ENCODE data around the gene CGB7. TPM values are rescaled to one million over a fixed set of nuclear protein-coding genes. Genes with fewer than 3 reads are reported as not detected.

The CGB7 gene
- total RNA-seq, 1 donor from 2014 or later, result not detected

DNA sequence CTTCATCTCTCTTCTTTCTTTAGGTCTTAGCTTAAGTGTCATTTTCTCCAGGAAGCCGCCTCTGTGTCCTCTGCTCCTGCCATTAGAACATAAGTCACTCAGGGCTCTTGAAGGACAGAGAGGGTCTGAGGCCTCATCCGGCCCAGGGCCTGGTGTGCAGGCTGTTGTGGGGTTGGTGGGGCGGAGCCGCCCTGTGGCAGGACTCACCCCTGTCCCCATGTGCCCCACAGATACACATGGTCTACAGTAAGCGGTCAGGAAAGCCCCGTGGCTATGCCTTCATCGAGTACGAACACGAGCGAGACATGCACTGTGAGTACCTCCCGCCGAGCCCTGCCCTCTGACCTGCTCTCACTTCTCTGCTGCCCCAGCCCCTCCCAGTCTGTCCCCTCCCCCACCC, 43.6 kb upstream of the CGB7 start:
- Mint-ChIP-seq H3K36me3 (ENCODE audit: unreplicated experiment) (peaks cover 42% of the 10 kb centered on the region), H3K27me3 (ENCODE audit: unreplicated experiment) (no peaks in the 10 kb centered on the region), H3K4me1 (ENCODE audit: unreplicated experiment) (peaks cover 9% of the 10 kb centered on the region), H3K9me3 (ENCODE audit: unreplicated experiment) (no peaks in the 10 kb centered on the region), H3K27ac (ENCODE audit: unreplicated experiment) (no peak overlapping the region), H3K4me3 (ENCODE audit: unreplicated experiment) (no peak overlapping the region)
- DNase-seq (ENCODE audit: extremely low spot score, unreplicated experiment), result no peak
- TF ChIP-seq, protein P1, sequence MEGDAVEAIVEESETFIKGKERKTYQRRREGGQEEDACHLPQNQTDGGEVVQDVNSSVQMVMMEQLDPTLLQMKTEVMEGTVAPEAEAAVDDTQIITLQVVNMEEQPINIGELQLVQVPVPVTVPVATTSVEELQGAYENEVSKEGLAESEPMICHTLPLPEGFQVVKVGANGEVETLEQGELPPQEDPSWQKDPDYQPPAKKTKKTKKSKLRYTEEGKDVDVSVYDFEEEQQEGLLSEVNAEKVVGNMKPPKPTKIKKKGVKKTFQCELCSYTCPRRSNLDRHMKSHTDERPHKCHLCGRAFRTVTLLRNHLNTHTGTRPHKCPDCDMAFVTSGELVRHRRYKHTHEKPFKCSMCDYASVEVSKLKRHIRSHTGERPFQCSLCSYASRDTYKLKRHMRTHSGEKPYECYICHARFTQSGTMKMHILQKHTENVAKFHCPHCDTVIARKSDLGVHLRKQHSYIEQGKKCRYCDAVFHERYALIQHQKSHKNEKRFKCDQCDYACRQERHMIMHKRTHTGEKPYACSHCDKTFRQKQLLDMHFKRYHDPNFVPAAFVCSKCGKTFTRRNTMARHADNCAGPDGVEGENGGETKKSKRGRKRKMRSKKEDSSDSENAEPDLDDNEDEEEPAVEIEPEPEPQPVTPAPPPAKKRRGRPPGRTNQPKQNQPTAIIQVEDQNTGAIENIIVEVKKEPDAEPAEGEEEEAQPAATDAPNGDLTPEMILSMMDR (IDR thresholded peaks at IDR 0.05), result no peak

DNA sequence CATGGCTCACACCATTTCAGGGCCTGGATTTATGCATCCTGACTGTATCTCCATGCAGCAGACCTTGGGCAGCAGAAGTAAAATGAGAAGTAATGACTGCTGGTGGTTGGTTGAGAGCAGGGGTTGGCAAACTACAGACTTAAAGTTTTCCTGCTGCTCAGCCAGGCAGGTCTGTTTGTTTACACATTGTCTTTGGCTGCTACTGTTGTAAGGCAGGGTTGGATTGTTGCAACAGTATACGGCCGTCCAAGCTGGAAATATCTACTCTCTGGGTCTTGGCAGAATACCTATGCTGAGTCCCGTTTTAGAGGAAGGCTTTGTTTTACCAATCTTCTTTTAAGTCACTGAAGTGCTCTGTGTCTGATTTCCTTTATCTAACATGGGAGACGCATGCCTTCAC, 41.2 kb upstream of the CGB7 start:
- TF ChIP-seq, protein P1 (IDR thresholded peaks at IDR 0.05), result no peak
- no peak overlapping the region for H3K4me3 Mint-ChIP-seq (ENCODE audit: unreplicated experiment)
- peaks cover 40% of the 10 kb centered on the region for H3K36me3 Mint-ChIP-seq (ENCODE audit: unreplicated experiment)
- H3K27me3 Mint-ChIP-seq (ENCODE audit: unreplicated experiment), result no peaks in the 10 kb centered on the region
- DNase-seq (ENCODE audit: extremely low spot score, unreplicated experiment), result no peak
- H3K27ac Mint-ChIP-seq (ENCODE audit: unreplicated experiment), result no peak overlapping the region
- H3K4me1 Mint-ChIP-seq (ENCODE audit: unreplicated experiment), result peaks cover 9% of the 10 kb centered on the region
- no peaks in the 10 kb centered on the region for H3K9me3 Mint-ChIP-seq (ENCODE audit: unreplicated experiment)

DNA sequence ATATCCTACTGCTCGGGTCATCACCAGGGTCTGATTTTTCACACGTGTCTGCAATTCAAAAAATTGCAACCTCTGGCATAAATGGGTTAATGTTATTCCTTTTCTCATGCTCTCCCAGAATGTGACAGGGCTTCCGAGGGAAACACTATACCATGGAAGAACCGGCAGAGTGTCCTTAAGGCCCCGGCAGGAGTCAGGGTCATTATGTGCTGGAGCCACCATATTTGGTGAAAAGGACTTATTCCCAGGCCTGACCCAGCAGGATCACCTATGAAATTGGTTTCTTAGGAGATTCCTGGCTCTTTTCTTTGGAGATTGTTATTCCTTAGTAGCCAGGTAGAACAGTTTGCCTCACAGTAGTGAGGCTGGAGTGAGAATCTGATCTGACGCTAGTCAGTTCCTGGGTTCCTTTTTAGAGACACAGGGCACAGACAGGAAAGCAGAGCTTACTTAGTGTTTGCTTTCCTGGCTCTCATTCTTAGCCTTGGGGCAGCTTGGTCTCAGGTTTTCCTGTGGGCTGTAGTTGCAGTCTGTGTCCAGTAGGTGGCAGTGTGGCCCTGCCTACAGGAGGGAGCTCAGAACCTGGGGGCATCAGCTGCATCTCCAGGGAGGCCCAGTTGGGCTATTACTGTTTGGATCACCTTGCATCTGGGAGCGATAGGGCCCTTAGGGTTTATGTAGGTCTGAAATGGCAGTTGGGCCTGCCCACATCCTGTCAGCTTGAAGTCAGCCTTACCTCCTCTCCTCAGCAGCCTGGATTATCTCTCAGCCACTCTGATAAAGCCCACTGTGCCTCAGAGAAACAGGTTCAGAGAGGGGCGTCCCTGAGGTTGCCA, 40.1 kb upstream of the CGB7 start:
- peak overlapping the region; percentile 61 for H3K27ac Mint-ChIP-seq (ENCODE audit: unreplicated experiment)
- peak; percentile 94 for DNase-seq (ENCODE audit: extremely low spot score, unreplicated experiment)

DNA sequence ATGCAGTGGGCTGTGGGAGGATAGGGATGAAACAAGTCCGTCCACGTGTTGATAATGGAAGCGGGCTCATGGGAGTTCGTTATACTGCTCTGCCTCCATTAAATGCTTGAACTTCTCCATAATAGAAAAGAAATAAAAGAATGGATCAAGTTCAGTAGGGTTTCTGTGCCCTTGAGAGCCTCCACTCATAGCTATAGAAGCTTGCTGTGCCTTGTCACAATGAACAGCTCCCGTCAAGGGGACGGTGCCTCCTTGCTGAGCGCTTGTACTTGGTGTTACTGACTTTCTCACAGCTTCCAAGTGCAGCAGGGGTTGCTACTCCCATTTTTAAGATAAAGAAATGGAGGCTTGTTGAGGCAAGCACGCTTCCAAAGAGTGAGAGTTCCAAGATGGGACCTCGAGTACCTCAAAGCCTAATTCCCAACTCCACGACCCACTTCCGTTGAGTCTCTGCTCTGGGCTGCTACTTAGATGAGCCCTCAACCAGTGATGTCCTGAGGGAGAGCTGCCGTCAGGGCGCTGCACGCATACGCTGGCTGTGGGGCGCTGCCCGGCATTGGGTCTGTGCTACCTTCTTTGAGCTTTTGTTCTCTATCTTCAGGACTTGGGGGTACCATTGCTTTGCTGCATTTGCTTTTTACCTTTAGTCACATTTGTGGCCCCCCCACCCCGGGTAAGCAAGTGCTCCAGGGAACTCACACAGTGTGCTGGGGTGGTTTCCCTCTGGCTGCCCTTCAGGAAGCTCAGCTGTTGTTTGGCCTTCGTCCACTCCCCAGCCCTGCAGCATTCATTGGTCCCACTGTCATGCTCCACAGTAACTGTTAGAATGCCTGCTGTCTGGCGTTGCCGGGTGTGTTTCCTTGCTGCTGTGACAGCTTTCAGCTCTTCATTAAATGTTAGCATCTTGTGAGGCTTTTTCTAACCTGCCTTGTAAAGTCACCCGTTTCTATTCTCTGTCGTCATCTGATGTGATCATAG, 37.2 kb upstream of the CGB7 start:
- Mint-ChIP-seq H3K36me3 (ENCODE audit: unreplicated experiment) (peaks cover 46% of the 10 kb centered on the region), H3K27ac (ENCODE audit: unreplicated experiment) (no peak overlapping the region), H3K4me3 (ENCODE audit: unreplicated experiment) (no peak overlapping the region), H3K9me3 (ENCODE audit: unreplicated experiment) (no peaks in the 10 kb centered on the region), H3K27me3 (ENCODE audit: unreplicated experiment) (no peaks in the 10 kb centered on the region), H3K4me1 (ENCODE audit: unreplicated experiment) (peaks cover 9% of the 10 kb centered on the region)
- TF ChIP-seq, protein P1 (IDR thresholded peaks at IDR 0.05), result no peak
- DNase-seq (ENCODE audit: extremely low spot score, unreplicated experiment), result no peak

More for the DNA sequence above, 40.1 kb upstream of the CGB7 start:
- TF ChIP-seq, protein P1 (IDR thresholded peaks at IDR 0.05), result peak; percentile 98
- Mint-ChIP-seq H3K36me3 (ENCODE audit: unreplicated experiment) (peaks cover 42% of the 10 kb centered on the region), H3K4me1 (ENCODE audit: unreplicated experiment) (peaks cover 9% of the 10 kb centered on the region), H3K9me3 (ENCODE audit: unreplicated experiment) (no peaks in the 10 kb centered on the region), H3K27me3 (ENCODE audit: unreplicated experiment) (no peaks in the 10 kb centered on the region), H3K4me3 (ENCODE audit: unreplicated experiment) (no peak overlapping the region)
